AG09319 (cell line): ENCODE results near the gene SND1.

Experiments used
- DNase-seq: peaks from one replicate; pipeline ENCODE4 v3.0.0-alpha.2; 2010; ENCODE audit warnings: low read depth; ENCODE audit errors: extremely low read depth
- TF ChIP-seq, protein P1 (sequence below): IDR thresholded peaks from 2 replicates; pipeline ENCODE4 v1.5.1; 2011; ENCODE audit warnings: low read depth, mild to moderate bottlenecking, inconsistent platforms, low read length, moderate library complexity

SND1 gene

DNA sequence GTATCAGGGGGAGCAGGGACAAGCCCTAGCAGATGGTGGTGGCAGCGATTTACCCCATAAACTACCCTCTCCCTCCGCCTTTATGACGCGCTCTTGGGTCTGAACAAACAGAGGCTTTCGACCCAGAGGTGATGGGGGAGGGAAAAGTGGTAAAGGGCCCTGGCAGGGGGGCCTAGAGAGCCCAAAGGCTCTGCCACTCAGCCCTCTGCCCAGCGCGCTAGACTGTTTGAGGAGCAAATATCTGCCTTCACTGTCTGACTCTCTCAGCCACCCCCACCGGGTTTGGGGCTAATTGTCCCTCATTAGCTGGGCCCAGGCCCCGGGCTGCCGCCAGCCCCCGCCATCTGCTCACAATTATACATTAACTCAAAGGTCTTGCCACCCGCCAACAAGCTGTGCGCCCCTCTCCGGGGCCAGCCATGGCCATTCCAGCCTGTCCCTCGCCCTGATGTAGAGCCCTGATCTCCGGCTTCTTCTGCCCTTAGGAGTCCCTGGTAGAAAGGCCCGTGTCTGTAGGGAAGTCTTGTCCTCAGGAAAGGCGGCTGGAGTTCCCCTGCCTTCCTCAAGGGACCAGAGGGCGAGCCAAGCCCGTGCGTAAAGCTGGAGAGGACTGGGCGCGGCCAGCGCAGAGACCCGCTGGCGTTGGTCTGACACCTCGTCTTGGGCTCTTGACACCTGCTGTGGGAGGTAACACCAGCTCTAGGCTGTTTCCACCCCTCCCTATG lies 32.2 kb upstream of the SND1 start:
- TF ChIP-seq, protein P1, sequence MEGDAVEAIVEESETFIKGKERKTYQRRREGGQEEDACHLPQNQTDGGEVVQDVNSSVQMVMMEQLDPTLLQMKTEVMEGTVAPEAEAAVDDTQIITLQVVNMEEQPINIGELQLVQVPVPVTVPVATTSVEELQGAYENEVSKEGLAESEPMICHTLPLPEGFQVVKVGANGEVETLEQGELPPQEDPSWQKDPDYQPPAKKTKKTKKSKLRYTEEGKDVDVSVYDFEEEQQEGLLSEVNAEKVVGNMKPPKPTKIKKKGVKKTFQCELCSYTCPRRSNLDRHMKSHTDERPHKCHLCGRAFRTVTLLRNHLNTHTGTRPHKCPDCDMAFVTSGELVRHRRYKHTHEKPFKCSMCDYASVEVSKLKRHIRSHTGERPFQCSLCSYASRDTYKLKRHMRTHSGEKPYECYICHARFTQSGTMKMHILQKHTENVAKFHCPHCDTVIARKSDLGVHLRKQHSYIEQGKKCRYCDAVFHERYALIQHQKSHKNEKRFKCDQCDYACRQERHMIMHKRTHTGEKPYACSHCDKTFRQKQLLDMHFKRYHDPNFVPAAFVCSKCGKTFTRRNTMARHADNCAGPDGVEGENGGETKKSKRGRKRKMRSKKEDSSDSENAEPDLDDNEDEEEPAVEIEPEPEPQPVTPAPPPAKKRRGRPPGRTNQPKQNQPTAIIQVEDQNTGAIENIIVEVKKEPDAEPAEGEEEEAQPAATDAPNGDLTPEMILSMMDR, result no peak
- no peak for DNase-seq

DNA sequence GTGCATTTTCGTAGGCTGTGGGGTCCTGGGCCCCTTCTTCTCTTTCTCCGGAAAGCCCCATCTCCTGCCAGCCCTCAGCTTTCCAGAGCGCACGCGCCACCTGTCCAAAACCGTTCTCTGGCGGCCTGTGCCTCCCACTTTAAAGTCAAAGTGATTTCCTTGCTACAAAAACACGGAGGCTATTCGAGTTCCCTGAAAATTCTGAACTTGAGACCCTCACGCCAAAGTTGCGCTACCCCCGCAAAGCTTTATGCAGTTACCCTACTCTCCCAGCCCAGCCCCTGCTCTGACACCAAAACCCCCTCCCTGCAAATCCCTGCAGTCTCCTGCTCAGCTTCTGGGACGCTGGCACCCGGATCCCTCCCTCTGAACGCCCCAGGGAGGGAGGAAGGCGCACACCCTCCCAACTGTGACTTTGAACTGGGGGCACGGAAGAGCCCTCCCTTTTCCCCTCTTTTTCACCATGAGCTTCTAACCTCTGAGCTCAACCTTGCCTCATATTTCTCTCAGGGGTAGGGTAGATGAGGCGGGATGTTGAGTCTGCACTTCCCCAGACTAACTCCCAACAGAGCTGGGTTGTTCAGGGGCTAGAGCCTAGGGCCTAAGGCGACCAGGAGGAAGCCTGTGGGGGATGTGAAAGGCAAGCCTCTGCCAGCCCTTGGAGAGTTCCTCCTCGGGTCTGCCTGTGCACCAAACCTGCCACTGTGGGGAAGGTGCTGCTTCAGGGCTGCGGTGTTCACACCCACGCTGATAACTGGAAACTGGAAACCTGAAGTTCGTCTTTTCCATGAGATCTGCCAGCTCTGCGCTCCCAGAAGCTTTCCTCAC lies 31.4 kb upstream of the SND1 start:
- TF ChIP-seq, protein P1, result no peak
- DNase-seq, result no peak

- TF ChIP-seq, protein P1, result no peak
- no peak for DNase-seq
These were observed 26.7 kb upstream of the SND1 start for GRCh38 chr7:127625331-127625730.

DNA sequence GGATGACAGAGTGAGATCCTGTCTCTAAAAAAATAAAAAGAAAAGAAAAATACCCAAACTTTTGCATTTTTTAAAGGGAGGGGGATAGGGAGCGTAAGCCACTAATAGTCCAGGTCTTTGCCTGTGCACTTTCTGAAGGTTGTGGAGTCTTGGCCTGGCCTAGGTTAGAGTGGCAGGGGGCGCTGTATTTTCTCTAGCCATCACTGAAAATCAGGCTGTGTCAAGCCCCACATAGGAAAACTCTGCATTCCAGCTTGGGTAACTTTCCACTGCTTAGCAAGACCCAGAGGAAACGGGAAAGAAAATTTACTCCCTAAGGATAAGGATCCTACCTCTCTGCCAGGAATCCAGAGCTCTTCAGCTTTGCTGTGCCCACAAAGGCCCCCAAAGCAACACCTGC lies 23.5 kb upstream of the SND1 start:
- TF ChIP-seq, protein P1, result no peak
- DNase-seq, result no peak

DNA sequence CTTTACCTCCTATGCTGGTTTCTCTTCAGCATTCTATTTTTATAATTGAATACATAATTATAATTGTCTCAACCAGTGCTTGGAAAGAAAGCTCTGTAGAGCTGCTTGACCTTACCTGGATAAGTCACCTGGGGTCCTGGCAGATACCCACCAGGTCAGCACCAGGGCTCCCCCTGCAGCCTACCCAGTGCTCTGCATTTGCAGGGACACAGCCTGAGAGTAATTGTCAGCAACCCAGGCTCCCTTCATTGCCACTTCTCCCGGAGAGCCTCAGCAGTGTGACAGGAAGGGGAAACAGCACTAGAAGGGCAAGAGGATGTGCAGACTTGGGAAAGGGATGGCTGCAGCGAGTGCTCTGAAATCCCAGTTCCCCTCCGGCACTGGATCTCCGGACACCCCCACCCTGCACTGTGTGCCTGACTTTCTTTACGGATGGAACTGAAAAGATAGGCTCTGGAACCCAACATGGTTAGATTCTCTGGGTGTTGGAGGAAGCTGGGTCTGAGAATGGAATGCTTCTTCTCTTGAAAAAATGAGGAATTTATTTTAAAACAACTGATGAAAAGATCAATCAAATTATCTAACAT lies 22.6 kb upstream of the SND1 start:
- TF ChIP-seq, protein P1, result peak; percentile 28
- no peak for DNase-seq

DNA sequence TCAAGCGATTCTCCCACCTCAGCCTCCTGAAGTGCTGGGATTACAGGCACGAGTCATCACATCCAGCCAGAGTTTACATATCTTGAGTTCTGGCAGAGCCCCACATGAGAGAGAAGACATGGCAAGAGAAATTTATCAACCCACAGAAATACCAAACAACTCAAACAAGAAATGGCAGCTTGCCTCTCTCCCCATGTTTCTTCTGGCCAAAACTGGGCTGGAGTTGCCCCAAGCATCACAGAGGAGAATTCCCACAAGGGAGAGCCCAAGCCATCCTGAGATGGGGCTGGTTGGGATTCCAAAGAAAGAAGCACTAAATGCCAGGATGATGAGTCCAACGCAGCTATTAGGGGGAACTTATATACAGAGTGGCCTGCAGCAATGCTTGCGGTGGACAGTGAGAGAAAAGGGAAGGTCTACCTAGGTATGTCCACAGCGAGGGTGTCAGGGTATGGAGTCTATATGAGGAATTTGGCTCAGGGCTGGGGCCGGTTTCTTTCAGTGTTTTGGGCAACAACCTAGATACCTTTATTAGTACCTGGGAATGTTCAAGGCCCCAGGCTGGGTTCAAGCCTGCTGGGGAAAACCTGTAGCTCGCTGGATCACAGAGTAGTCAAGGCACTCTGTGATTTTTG lies 19.6 kb upstream of the SND1 start:
- peak; percentile 70 for DNase-seq
- TF ChIP-seq, protein P1, result no peak
